Measurements from ENCODE around the gene PRKACA. TPM values are rescaled to one million over a fixed set of nuclear protein-coding genes. Genes with fewer than 3 reads are reported as not detected.
"Not testable (repeated sequence)": the region's sequence is repeated elsewhere in the genome, so short reads cannot be mapped to it uniquely, and the experiment has no call there.

PRKACA gene
- total RNA-seq, 2 experiments from 2014 or later, result 64.1 to 66.9 TPM

DNA sequence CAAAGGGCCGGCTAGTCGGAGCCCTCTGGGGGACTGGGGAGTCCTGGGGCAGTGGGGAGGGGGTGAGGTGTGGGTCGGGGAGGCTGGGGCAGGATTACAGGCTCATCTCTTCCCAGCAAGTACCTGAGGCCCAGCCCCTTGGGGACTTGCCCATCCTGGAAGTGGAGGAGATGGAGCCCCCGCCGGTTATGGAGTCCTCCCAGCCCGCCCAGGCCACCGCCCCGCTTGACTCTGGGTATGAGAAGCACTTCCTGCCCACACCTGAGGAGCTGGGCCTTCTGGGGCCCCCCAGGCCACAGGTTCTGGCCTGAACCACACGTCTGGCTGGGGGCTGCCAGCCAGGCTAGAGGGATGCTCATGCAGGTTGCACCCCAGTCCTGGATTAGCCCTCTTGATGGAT is 65.6 kb downstream of the PRKACA start:
- no peaks in the 10 kb centered on the region for H3K9me3 Mint-ChIP-seq
- peaks cover 2% of the 10 kb centered on the region for H3K4me1 Mint-ChIP-seq
- H3K27me3 Mint-ChIP-seq, result peaks cover 2% of the 10 kb centered on the region
- ATAC-seq (ENCODE audit: low read depth) (no peak), DNase-seq (no peak)
- no peak overlapping the region for H3K27ac Mint-ChIP-seq
- no peak overlapping the region for H3K4me3 Mint-ChIP-seq
- H3K36me3 Mint-ChIP-seq, result peaks cover 29% of the 10 kb centered on the region
- POLR2A ChIA-PET, result interaction anchor here (0.6 to 0.8 kb wide), 2 partner anchors 127 to 190 kb away, joined by 3 to 4 read pairs; no protein-coding TSS in a partner anchor

- H3K27me3 Mint-ChIP-seq; H3K27ac Mint-ChIP-seq; ATAC-seq (ENCODE audit: low read depth); H3K4me3 Mint-ChIP-seq; POLR2A ChIA-PET; DNase-seq; H3K4me1 Mint-ChIP-seq; H3K9me3 Mint-ChIP-seq: not testable (repeated sequence)
- H3K36me3 Mint-ChIP-seq, result peaks cover 33% of the 10 kb centered on the region
Measured at GRCh38 chr19:14050961-14051360, 66.6 kb downstream of the PRKACA start.

DNA sequence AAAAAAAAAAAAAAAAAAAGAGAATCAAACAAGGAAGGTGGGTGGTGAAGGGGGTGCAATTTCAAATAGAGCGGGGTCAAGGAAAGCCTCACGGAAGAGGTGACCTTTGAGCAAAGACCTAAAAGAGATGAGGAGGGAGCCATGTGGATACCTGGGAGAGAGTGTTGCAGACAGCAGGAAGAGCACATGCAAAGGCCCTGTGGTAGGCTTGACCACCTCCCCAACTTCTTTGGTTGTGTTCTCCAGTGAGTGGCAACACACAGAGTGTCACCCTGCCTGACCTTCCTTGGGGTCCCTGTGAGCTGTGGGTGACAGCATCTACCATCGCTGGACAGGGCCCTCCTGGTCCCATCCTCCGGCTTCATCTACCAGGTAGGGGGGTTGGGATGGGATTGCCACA is 67.0 kb downstream of the PRKACA start:
- no peak for ATAC-seq (ENCODE audit: low read depth)
- Mint-ChIP-seq H3K27ac (no peak overlapping the region), H3K36me3 (peaks cover 33% of the 10 kb centered on the region), H3K27me3 (no peaks in the 10 kb centered on the region), H3K9me3 (no peaks in the 10 kb centered on the region), H3K4me3 (no peak overlapping the region), H3K4me1 (peaks cover 2% of the 10 kb centered on the region)
- POLR2A ChIA-PET, result no interaction called here
- DNase-seq, result no peak

GRCh38 chr19:14048443-14049153 is 69.0 kb downstream of the PRKACA start:
- H3K27me3 Mint-ChIP-seq, result no peaks in the 10 kb centered on the region
- POLR2A ChIA-PET, result interaction anchor here (0.8 to 2.2 kb wide), 3 partner anchors 9 to 167 kb away, joined by 3 to 6 read pairs (median 4); no protein-coding TSS in a partner anchor
- H3K9me3 Mint-ChIP-seq, result no peaks in the 10 kb centered on the region
- no peak overlapping the region for H3K27ac Mint-ChIP-seq
- ATAC-seq (ENCODE audit: low read depth) (peak; percentile 56), DNase-seq (peak; percentile 83)
- H3K4me3 Mint-ChIP-seq, result no peak overlapping the region
- peaks cover 28% of the 10 kb centered on the region for H3K36me3 Mint-ChIP-seq
- no peaks in the 10 kb centered on the region for H3K4me1 Mint-ChIP-seq

DNA sequence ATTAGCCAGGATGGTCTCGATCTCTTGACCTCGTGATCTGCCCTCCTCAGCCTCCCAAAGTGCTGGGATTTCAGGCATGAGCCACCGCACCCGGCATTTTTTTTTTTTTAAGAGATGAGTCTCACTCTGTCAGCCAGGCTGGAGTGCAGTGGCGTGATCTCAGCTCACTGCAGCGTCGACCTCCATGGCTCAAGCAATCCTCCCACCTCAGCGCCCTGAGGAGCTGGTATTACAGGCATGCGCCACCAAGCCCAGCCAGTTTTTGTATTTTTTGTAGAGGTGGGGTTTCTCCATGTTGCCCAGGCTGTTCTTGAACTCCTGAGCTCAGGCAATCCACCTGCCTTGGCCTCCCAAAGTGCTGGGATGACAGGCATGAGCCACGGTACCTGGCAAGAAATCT is 69.7 kb downstream of the PRKACA start:
- H3K27ac Mint-ChIP-seq; DNase-seq; H3K4me1 Mint-ChIP-seq; H3K27me3 Mint-ChIP-seq; H3K9me3 Mint-ChIP-seq; ATAC-seq (ENCODE audit: low read depth); H3K4me3 Mint-ChIP-seq: not testable (repeated sequence)
- H3K36me3 Mint-ChIP-seq, result peaks cover 30% of the 10 kb centered on the region
- POLR2A ChIA-PET, result interaction anchor here (0.7 to 2.2 kb wide), 5 partner anchors 9 to 166 kb away, joined by 3 to 7 read pairs (median 4); partner anchors contain the start of gene DCAF15

DNA sequence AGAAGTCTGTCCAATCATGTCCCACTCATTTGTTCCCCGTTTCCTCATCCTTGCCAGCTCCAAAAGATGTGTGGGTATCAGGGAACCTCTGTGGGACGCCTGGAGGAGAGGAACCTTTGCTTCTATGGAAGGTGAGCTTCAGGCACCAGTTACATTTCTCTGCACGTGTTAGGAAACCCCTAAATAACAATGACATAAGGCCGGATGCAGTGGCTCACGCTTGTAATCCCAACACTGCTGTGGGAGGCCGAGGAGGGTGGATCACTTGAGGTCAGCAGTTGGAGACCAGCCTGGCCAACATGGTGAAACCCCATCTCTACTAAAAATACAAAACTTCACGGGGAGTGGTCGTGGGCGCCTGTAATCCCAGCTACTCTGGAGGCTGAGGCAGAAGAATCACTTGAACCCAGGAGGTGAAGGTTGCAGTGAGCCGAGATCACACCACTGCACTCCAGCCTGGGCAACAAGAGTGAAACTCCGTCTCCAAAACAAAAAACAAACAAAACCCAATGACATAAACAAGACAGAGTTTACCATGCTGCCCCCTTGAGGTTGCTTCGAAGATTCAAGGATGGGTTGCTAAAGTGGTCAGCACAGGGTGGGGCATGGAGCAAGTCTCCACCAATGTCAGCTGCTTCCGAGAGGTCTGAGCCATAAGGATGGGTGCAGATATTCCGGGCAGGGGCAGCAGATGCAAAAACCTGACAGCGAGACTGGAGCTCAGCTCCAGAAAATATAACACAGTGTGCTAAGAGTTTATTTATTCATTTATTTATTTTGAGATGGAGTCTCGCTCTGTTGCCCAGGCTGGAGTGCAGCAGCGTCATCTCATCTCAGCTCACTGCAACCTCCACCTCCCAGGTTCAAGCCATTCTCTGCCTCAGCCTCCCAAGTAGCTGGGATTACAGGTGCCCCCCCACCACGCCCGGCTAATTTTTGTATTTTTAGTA is 74.6 kb downstream of the PRKACA start:
- not testable (repeated sequence) for DNase-seq, H3K4me3 Mint-ChIP-seq, H3K9me3 Mint-ChIP-seq, H3K4me1 Mint-ChIP-seq, H3K27me3 Mint-ChIP-seq
- Mint-ChIP-seq H3K27ac (peak overlapping the region; percentile 69), H3K36me3 (peaks cover 17% of the 10 kb centered on the region)
- POLR2A ChIA-PET, result interaction anchor here (0.7 kb wide), 1 partner anchor 94 kb away, joined by 3 read pairs; the partner anchor contains the start of gene ASF1B
- peak; percentile 52 for ATAC-seq (ENCODE audit: low read depth)

Other genes with a start within 250 kb of the PRKACA start
- 1 to 10 TPM in 1 of 2 experiments, not detected in 1; 2.3 TPM for gene NANOS3, start 240.6 kb downstream of the PRKACA start, total RNA-seq
- 1 to 10 TPM; 5.5 to 7.2 TPM for gene BRME1, start 211.6 kb downstream of the PRKACA start, total RNA-seq
- 10 to 100 TPM; 34.7 to 34.8 TPM for gene CC2D1A, start 211.6 kb downstream of the PRKACA start, total RNA-seq
- 1 to 10 TPM; 1.2 to 1.4 TPM for gene PODNL1, start 179.3 kb downstream of the PRKACA start, total RNA-seq
- gene DCAF15, start 165.3 kb downstream of the PRKACA start, total RNA-seq, result 100 to 1,000 TPM; 105 to 106 TPM
- 10 to 100 TPM; 17.7 to 22.2 TPM for gene RFX1, start 111.4 kb downstream of the PRKACA start, total RNA-seq
- gene RLN3, start 89.6 kb downstream of the PRKACA start, total RNA-seq, result not detected
- 10 to 100 TPM; 41.6 to 43.8 TPM for gene IL27RA, start 86.0 kb downstream of the PRKACA start, total RNA-seq
- gene PALM3, start 55.7 kb downstream of the PRKACA start, total RNA-seq, result not detected
- gene MISP3, start 45.0 kb downstream of the PRKACA start, total RNA-seq, result 1 to 10 TPM; 1.1 to 1.6 TPM
- gene C19orf67, start 32.0 kb downstream of the PRKACA start, total RNA-seq, result not detected
- gene SAMD1, start 27.0 kb downstream of the PRKACA start, total RNA-seq, result 10 to 100 TPM; 58.3 to 65.6 TPM
- 10 to 100 TPM; 75.3 to 82.4 TPM for gene ASF1B, start 18.8 kb upstream of the PRKACA start, total RNA-seq
- gene ADGRL1, start 88.4 kb upstream of the PRKACA start, total RNA-seq, result 10 to 100 TPM; 15.0 to 16.4 TPM